GM19193 (cell line): ENCODE measurements around the gene FBXO10.

Experiments used
- POLR2A ChIP-seq: IDR thresholded peaks from 4 replicates; pipeline ENCODE4 v1.6.1; 2011; ENCODE audit not compliant: insufficient read depth, insufficient read length; ENCODE audit errors: extremely low read depth

Gene FBXO10

GRCh38 chr9:37565661-37566618 is 10.2 kb downstream of the FBXO10 start:
- no peak for TF ChIP-seq POLR2A

DNA sequence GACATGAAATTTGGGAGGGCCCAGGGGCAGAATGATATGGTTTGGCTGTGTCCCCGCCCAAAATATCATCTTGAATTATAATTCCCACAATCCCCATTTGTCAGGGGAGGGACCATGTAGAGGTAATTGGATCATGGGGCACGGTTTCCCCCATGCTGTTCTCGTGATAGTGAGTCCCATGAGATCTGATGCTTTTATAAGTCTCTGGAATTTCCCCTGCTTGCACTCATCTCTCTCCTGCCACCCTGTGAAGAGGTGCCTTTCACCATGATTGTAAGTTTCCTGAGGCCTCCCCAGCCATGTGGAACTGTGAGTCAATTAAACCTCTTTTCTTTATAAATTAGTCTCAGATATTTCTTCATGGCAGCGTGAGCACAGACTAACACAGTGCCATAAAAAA is 11.3 kb downstream of the FBXO10 start:
- no peak for TF ChIP-seq POLR2A

DNA sequence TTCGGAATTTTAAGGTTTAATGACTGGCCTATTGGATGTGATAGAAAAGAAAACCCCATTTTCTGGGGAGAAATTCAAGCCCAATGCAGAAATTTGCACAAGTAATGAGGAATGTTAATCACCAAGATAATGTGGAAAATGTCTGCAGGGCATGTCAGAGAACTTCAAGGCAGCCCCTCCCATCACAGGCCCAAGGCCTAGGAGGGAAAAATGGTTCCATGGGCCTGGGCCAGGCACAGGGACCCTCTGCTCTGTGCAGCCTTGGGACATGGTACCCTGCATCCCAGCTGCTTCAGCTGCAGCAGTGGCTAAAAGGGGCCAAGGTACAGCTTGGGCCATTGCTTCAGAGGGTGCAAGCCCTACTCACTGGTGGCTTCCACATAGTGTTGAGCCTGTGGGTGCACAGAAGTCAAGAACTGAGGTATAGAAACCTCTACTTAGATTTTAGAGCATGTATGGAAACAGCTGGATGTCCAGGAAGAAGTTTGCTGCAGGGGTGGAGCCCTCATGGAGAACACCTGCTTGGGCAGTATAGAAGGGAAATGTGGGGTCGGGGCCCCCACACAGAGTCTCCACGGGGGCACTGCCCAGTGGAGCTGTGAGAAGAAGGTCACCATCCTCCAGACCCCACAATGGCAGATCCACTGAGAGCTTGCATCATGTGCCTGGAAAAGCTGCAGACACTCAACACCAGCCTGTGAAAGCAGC is 12.2 kb downstream of the FBXO10 start:
- no peak for TF ChIP-seq POLR2A

- TF ChIP-seq POLR2A, result no peak
These were observed 13.4 kb downstream of the FBXO10 start for GRCh38 chr9:37562826-37563225.

DNA sequence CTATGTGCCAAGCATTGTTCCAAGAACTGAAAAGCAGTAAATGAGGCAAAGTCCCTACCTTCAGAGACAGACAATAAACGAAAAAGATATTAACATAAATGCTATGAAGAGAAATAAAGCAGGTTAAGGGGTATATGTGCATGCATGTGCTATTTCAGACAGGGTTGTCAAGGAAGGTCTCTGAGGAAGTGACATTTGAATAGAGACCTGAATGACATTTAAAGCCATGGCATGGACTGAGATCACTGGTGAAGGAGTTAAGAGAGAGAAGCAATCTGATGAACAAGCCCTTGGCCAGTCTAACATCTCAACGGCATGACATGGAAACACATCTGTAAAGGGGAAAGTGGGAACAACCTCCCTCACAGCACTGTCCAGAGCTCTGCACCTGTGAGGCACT is 14.5 kb downstream of the FBXO10 start:
- no peak for TF ChIP-seq POLR2A

- no peak for TF ChIP-seq POLR2A
These were observed 16.2 kb downstream of the FBXO10 start for GRCh38 chr9:37559855-37560592.

- no peak for TF ChIP-seq POLR2A
These were observed 17.1 kb downstream of the FBXO10 start for GRCh38 chr9:37559125-37559524.

GRCh38 chr9:37555786-37556185 is 20.4 kb downstream of the FBXO10 start:
- no peak for TF ChIP-seq POLR2A

- no peak for TF ChIP-seq POLR2A
These were observed 21.9 kb downstream of the FBXO10 start for GRCh38 chr9:37554318-37554717.

- no peak for TF ChIP-seq POLR2A
These were observed 24.3 kb downstream of the FBXO10 start for GRCh38 chr9:37551888-37552287.

- no peak for TF ChIP-seq POLR2A
These were observed 24.7 kb downstream of the FBXO10 start for GRCh38 chr9:37551468-37551867.

DNA sequence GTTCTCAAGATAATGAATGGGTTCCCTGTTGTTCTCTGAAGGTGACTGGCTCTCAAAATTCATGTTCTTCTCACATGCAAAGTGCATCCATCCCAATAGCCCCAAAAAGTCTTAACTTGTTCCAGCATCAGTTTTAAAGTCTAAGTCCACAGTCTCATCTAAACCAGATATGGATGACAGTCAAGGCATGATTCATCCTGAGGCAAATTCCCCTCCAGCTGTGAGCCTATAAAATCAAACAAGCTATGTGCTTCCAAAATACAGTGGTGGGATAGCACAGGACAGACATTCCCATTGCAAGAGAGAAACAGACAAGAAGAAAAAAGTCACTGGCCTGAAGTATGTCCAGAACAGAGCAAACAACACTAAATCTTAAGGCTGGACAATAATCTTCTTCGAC is 25.4 kb downstream of the FBXO10 start:
- TF ChIP-seq POLR2A, result no peak

DNA sequence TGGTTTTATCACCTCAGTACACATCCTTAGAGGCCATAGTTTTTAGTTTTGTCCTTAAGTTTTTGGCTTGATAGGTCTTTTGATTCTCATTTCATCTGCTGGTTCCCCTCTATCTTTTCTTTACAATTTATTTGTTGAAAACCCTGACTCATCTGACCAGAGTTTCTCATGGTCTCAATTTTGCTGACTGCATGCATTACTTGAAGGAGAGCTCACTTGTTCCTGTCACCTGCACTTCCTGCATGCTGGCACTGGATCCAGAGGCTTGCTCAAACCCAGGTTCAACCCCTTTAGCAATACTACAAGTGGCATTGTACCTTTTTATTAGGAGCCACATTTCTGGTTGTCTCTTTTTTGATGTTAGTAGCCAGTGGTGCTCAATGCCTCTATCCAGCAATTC is 26.7 kb downstream of the FBXO10 start:
- no peak for TF ChIP-seq POLR2A

GRCh38 chr9:37547328-37547878 is 28.8 kb downstream of the FBXO10 start:
- TF ChIP-seq POLR2A, result no peak

- no peak for TF ChIP-seq POLR2A
These were observed 32.7 kb downstream of the FBXO10 start for GRCh38 chr9:37543468-37543867.

- TF ChIP-seq POLR2A, result no peak
These were observed 33.3 kb downstream of the FBXO10 start for GRCh38 chr9:37542895-37543294.

- no peak for TF ChIP-seq POLR2A
These were observed 33.7 kb downstream of the FBXO10 start for GRCh38 chr9:37542488-37542887.
